ENCODE results near the gene EHD2. TPM values are rescaled to one million over a fixed set of nuclear protein-coding genes. Genes with fewer than 3 reads are reported as not detected.
"Not testable (repeated sequence)": the region's sequence is repeated elsewhere in the genome, so short reads cannot be mapped to it uniquely, and the experiment has no call there.

The EHD2 gene
- total RNA-seq, 2 experiments from 2014 or later, result 0.27 to 0.41 TPM

GRCh38 chr19:47703301-47703700, 9.9 kb upstream of the EHD2 start:
- no peak overlapping the region for H3K4me3 Mint-ChIP-seq
- H3K4me1 Mint-ChIP-seq (ENCODE audit: low read depth), result peaks cover 4% of the 10 kb centered on the region
- no peak overlapping the region for H3K27ac Mint-ChIP-seq
- no peaks in the 10 kb centered on the region for H3K27me3 Mint-ChIP-seq (ENCODE audit: low read depth)
- intact Hi-C loops (cut with micrococcal nuclease), result no loop called here
- H3K36me3 Mint-ChIP-seq (ENCODE audit: low read depth), result peaks cover 2% of the 10 kb centered on the region
- CTCF ChIA-PET, result interaction anchor here (0.6 to 6.0 kb wide), 2 partner anchors 87 to 266 kb away, joined by 3 to 64 read pairs; no protein-coding TSS in a partner anchor
- no peak for DNase-seq
- H3K9me3 Mint-ChIP-seq, result no peaks in the 10 kb centered on the region

- H3K4me1 Mint-ChIP-seq (ENCODE audit: low read depth), result peaks cover 4% of the 10 kb centered on the region
- H3K9me3 Mint-ChIP-seq, result no peaks in the 10 kb centered on the region
- H3K36me3 Mint-ChIP-seq (ENCODE audit: low read depth), result peaks cover 2% of the 10 kb centered on the region
- no peaks in the 10 kb centered on the region for H3K27me3 Mint-ChIP-seq (ENCODE audit: low read depth)
- DNase-seq, result no peak
- CTCF ChIA-PET, result interaction anchor here (1.7 to 6.0 kb wide), 2 partner anchors 39 to 267 kb away, joined by 3 to 64 read pairs; no protein-coding TSS in a partner anchor
- H3K27ac Mint-ChIP-seq, result no peak overlapping the region
- intact Hi-C loops (cut with micrococcal nuclease), result no loop called here
- H3K4me3 Mint-ChIP-seq, result no peak overlapping the region
Observed at GRCh38 chr19:47704024-47704423, 9.2 kb upstream of the EHD2 start.

- no peak overlapping the region for H3K27ac Mint-ChIP-seq
- no peaks in the 10 kb centered on the region for H3K9me3 Mint-ChIP-seq
- H3K4me3 Mint-ChIP-seq, result no peak overlapping the region
Observed at GRCh38 chr19:47704656-47705055, 8.6 kb upstream of the EHD2 start.

GRCh38 chr19:47707135-47707925, 5.9 kb upstream of the EHD2 start:
- peaks cover 2% of the 10 kb centered on the region for H3K36me3 Mint-ChIP-seq (ENCODE audit: low read depth)
- CTCF ChIA-PET, result interaction anchor here (0.5 to 6.0 kb wide), 28 partner anchors 8 to 422 kb away, joined by 3 to 64 read pairs (median 4); partner anchors contain the start of gene KPTN
- H3K4me3 Mint-ChIP-seq, result no peak overlapping the region
- H3K27me3 Mint-ChIP-seq (ENCODE audit: low read depth), result peaks cover 6% of the 10 kb centered on the region
- peaks cover 4% of the 10 kb centered on the region for H3K4me1 Mint-ChIP-seq (ENCODE audit: low read depth)
- intact Hi-C loops (cut with micrococcal nuclease), result loop anchor here (1.0 kb wide), 2 partner anchors 271 to 411 kb away; no protein-coding TSS in a partner anchor
- no peak overlapping the region for H3K27ac Mint-ChIP-seq
- peak; percentile 89 for DNase-seq
- H3K9me3 Mint-ChIP-seq, result no peaks in the 10 kb centered on the region

More at GRCh38 chr19:47704656-47705055, 8.6 kb upstream of the EHD2 start:
- CTCF ChIA-PET, result interaction anchor here (0.7 to 6.0 kb wide), 4 partner anchors 39 to 267 kb away, joined by 3 to 64 read pairs (median 5); no protein-coding TSS in a partner anchor
- intact Hi-C loops (cut with micrococcal nuclease), result no loop called here
- Mint-ChIP-seq H3K4me1 (ENCODE audit: low read depth) (peaks cover 4% of the 10 kb centered on the region), H3K36me3 (ENCODE audit: low read depth) (peaks cover 2% of the 10 kb centered on the region), H3K27me3 (ENCODE audit: low read depth) (no peaks in the 10 kb centered on the region)
- DNase-seq, result no peak

GRCh38 chr19:47711652-47712242, 1.5 kb upstream of the EHD2 start:
- no peak for DNase-seq
- Mint-ChIP-seq H3K27me3 (ENCODE audit: low read depth) (peaks cover 33% of the 10 kb centered on the region), H3K27ac (no peak overlapping the region), H3K36me3 (ENCODE audit: low read depth) (no peaks in the 10 kb centered on the region), H3K4me3 (no peak overlapping the region), H3K9me3 (no peaks in the 10 kb centered on the region), H3K4me1 (ENCODE audit: low read depth) (peaks cover 10% of the 10 kb centered on the region)
- intact Hi-C loops (cut with micrococcal nuclease), result no loop called here
- CTCF ChIA-PET, result interaction anchor here (0.6 to 7.6 kb wide), 11 partner anchors 12 to 275 kb away, joined by 3 to 103 read pairs (median 10); partner anchors contain the start of gene NOP53

GRCh38 chr19:47714339-47714738, 1.1 kb downstream of the EHD2 start:
- CTCF ChIA-PET, result interaction anchor here (0.6 to 7.6 kb wide), 7 partner anchors 9 to 278 kb away, joined by 3 to 103 read pairs (median 6); partner anchors contain the start of gene NOP53
- no peak for DNase-seq
- H3K36me3 Mint-ChIP-seq (ENCODE audit: low read depth), result no peaks in the 10 kb centered on the region
- intact Hi-C loops (cut with micrococcal nuclease), result no loop called here
- H3K4me1 Mint-ChIP-seq (ENCODE audit: low read depth), result peaks cover 7% of the 10 kb centered on the region
- no peak overlapping the region for H3K27ac Mint-ChIP-seq
- no peaks in the 10 kb centered on the region for H3K9me3 Mint-ChIP-seq
- peak overlapping the region; percentile 31 for H3K4me3 Mint-ChIP-seq
- H3K27me3 Mint-ChIP-seq (ENCODE audit: low read depth), result peaks cover 35% of the 10 kb centered on the region

GRCh38 chr19:47714855-47715254, 1.6 kb downstream of the EHD2 start:
- H3K36me3 Mint-ChIP-seq (ENCODE audit: low read depth); H3K9me3 Mint-ChIP-seq; intact Hi-C loops (cut with micrococcal nuclease); H3K4me3 Mint-ChIP-seq; H3K4me1 Mint-ChIP-seq (ENCODE audit: low read depth); DNase-seq; H3K27ac Mint-ChIP-seq: not testable (repeated sequence)
- H3K27me3 Mint-ChIP-seq (ENCODE audit: low read depth), result peaks cover 35% of the 10 kb centered on the region
- CTCF ChIA-PET, result interaction anchor here (1.4 to 7.6 kb wide), 3 partner anchors 8 to 73 kb away, joined by 5 to 103 read pairs (median 5); partner anchors contain the start of gene NOP53

- Mint-ChIP-seq H3K27ac (no peak overlapping the region), H3K36me3 (ENCODE audit: low read depth) (no peaks in the 10 kb centered on the region), H3K27me3 (ENCODE audit: low read depth) (peaks cover 39% of the 10 kb centered on the region), H3K4me3 (no peak overlapping the region), H3K9me3 (no peaks in the 10 kb centered on the region), H3K4me1 (ENCODE audit: low read depth) (peaks cover 7% of the 10 kb centered on the region)
- no peak for DNase-seq
- intact Hi-C loops (cut with micrococcal nuclease), result no loop called here
- CTCF ChIA-PET, result interaction anchor here (1.0 to 7.6 kb wide), 3 partner anchors 9 to 149 kb away, joined by 3 to 103 read pairs (median 5); partner anchors contain the start of gene NOP53
Observed at GRCh38 chr19:47716270-47716937, 3.2 kb downstream of the EHD2 start.

- H3K27me3 Mint-ChIP-seq (ENCODE audit: low read depth), result peaks cover 30% of the 10 kb centered on the region
- CTCF ChIA-PET, result interaction anchor here (1.4 kb wide), 1 partner anchor 11 kb away, joined by 5 read pairs; no protein-coding TSS in a partner anchor
Observed at GRCh38 chr19:47718415-47719046, 5.3 kb downstream of the EHD2 start.

GRCh38 chr19:47719047-47719859, 6.0 kb downstream of the EHD2 start:
- no peak for DNase-seq
- H3K27me3 Mint-ChIP-seq (ENCODE audit: low read depth), result peaks cover 22% of the 10 kb centered on the region
- CTCF ChIA-PET, result interaction anchor here (1.4 kb wide), 1 partner anchor 11 kb away, joined by 5 read pairs; no protein-coding TSS in a partner anchor
- no peak overlapping the region for H3K27ac Mint-ChIP-seq
- peaks cover 2% of the 10 kb centered on the region for H3K4me1 Mint-ChIP-seq (ENCODE audit: low read depth)
- H3K36me3 Mint-ChIP-seq (ENCODE audit: low read depth), result no peaks in the 10 kb centered on the region
- no peaks in the 10 kb centered on the region for H3K9me3 Mint-ChIP-seq
- H3K4me3 Mint-ChIP-seq, result no peak overlapping the region
- intact Hi-C loops (cut with micrococcal nuclease), result no loop called here

More at GRCh38 chr19:47718415-47719046, 5.3 kb downstream of the EHD2 start:
- H3K36me3 Mint-ChIP-seq (ENCODE audit: low read depth); H3K27ac Mint-ChIP-seq; H3K4me3 Mint-ChIP-seq; DNase-seq; H3K9me3 Mint-ChIP-seq; intact Hi-C loops (cut with micrococcal nuclease); H3K4me1 Mint-ChIP-seq (ENCODE audit: low read depth): not testable (repeated sequence)
